SK-N-MC (cell line): ENCODE measurements around the gene PDZD4.

Experiments used
- EZH2 ChIP-seq: fragments of 200-600 bp; sonication (generic); IDR thresholded peaks from one replicate; pipeline ENCODE4 v1.6.1; 2017; ENCODE audit warnings: antibody characterized with exemption
- POLR2AphosphoS5 ChIP-seq: IDR thresholded peaks from 2 replicates; pipeline ENCODE4 v1.6.1; 2012; ENCODE audit warnings: mild to moderate bottlenecking, low read depth, low read length, borderline replicate concordance

DNA sequence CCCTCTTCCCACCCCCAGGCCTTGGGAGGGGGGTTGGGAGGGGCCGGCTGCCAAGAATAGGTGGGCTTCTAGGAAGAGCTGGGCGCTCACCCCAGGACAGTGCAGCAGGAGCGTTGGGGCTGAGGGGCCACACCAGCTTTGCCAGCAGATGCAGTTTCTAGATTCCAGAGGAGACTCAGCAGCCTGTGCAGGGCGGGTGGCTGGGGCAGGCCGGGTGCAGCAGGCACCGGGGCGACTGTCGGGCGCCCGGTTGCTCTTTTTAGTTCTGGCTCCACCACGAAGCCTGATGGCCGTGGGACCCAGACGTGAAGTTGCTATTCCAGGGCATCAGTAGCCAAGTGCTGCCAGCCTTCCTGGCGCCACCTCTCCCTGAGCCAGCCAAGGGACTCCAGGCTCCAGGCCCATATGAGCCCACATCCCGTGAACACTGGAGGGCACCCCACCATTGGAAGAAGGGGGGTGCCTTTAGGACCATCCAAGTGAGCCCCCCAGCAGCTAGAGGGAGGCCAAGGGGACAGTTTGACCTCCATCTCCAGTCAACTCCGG, 30.1 kb downstream of the PDZD4 start:
- no peak for TF ChIP-seq EZH2
- no peak for TF ChIP-seq POLR2AphosphoS5
